ENCODE measurements around the gene BRPF1. TPM values are rescaled to one million over a fixed set of nuclear protein-coding genes. Genes with fewer than 3 reads are reported as not detected.

BRPF1 gene
- 13.8 and 18.4 TPM in 2 replicates for total RNA-seq (2014; rRNA removed; shearing (Covaris generic))

DNA sequence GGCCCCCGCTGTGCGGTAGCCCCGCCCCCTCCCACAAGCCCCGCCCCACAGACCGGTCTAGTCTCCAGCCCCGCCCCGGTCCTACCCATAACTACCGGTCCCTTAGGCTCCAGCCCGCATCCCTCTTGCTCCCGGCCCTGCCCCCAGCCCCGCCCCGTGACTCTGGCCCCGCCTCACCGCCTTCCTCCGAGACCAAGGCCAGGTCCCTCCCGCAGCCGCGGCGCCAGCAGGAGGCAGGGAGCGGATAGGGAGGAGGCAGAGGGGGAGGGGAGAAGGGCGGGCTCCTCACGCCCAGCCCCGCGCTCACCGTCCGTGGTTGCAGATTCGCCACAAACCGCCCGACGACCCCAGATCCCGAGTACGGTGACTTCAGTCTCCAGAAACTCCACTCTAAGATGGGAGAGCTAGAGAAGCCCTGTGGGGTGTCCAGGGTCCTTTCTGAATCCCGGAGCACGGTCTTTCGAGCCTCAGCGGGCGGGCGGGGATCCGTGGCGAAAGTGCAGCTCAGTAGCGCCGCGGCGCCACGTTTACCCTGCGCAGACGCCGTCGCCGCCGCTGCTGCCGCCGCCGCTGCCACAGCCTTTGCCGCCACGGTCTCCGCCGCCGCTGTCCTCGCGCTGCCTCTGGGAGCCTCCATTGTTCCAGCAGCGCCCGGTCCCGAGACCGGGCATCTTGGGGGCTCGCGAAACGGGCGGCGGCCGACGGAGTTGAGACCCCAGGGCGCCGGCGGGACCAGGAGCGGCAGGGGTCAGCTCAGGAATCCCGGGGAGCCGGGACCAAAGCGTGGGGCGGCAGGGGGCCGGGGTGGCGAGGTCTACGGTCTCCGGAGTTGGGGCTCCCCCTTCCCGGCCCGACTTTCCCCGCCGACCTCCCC, at the start of gene BRPF1:
TSS of gene BRPF1 (plus strand) at position 530 of the 874 bp plus-strand sequence. CDS start 2,406 bp downstream, outside the sequence.
- peak; percentile 98 for DNase-seq (ENCODE audit: low spot score)

- no peak for DNase-seq (ENCODE audit: low spot score)
Observed at GRCh38 chr3:9682096-9682495, 49.4 kb upstream of the BRPF1 start.

DNA sequence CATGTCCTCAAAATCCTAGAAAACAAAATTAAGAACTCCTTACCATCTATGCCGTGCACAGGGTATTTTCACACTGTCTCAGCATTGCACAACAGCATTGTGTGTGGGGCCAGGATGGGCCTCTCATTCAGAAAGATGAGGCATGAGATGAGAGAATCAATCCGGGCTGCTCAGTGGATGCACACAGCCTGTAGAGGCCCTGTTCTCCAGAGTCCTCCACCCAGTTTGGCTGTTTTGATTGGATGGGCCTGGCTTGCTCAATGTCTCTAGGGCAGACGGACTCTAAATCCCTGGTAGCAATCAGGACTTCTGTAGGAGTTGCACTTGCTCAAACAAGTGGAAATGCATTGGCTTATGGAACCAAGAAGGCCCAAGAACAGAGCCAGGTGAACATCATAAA, 48.1 kb upstream of the BRPF1 start:
- DNase-seq (ENCODE audit: low spot score), result no peak

GRCh38 chr3:9685216-9686049, 46.1 kb upstream of the BRPF1 start:
- DNase-seq (ENCODE audit: low spot score), result no peak

DNA sequence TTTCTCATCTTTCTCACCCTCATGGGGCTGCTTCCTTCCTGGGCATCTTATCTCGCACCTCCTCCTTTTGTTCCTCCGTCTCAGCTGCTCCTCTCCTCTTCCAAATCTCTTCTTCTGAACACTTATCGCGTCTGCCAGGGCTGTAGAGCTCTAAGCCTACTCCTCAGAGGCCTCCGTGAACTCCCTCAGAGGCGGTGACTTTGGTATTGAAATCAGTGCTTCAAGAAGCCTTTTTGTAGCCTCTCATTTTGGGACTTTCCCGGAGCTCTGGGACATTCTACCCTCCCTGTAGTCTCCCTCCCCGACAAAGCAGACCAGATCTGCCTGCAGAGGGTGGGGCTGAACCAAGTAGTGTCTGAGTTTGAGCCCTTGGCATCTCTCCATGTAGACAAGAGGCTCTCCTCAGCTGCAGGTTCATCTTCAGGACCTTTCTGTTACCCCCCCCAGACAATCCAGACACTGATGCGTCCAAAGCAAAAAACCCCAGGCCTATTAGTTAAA, 45.4 kb upstream of the BRPF1 start:
- no peak for DNase-seq (ENCODE audit: low spot score)

DNA sequence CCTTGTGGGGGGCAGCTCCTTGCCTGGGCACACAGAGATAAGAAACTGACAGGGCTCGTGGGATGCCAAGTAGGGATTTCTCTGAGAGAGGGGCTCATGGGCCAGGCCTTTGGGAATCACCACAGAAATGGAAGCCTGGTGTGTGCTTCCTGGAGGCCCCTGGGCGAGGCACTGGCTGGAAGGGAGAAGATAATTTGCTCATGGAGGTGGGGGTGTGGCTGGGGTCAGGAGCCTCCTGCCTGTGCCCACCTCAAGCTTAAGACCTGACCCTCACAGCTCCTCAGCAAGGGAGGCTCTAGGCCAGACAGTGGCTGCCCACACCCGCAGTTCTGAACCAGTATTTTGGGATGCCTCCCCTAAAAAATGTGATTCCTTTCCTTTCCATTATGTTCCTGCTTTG, 44.8 kb upstream of the BRPF1 start:
- no peak for DNase-seq (ENCODE audit: low spot score)

DNA sequence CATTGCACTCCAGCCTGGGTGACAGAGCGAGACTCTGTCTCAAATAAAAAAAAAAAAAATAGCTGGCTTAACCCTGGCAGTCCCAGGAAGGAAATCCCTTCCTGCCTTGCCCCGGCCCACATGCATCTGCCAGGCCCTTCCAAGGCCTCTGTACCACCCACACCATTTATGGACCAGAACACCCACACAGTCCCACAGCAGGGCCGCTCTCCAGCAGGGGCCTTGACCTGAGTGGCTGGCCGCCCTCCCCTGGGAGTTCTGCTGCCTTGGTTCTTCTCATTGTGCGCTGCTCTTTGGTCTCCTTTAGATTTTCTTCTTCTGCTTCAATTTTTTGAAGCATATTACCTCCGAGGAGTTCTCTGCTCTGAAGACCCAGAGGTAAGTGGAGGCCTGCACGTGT, 44.0 kb upstream of the BRPF1 start:
- no peak for DNase-seq (ENCODE audit: low spot score)

GRCh38 chr3:9688961-9689360, 42.6 kb upstream of the BRPF1 start:
- DNase-seq (ENCODE audit: low spot score), result no peak

- DNase-seq (ENCODE audit: low spot score), result no peak
Observed at GRCh38 chr3:9689757-9690156, 41.8 kb upstream of the BRPF1 start.

- no peak for DNase-seq (ENCODE audit: low spot score)
Observed at GRCh38 chr3:9690451-9691450, 40.8 kb upstream of the BRPF1 start.

GRCh38 chr3:9691636-9692035, 39.9 kb upstream of the BRPF1 start:
- no peak for DNase-seq (ENCODE audit: low spot score)

GRCh38 chr3:9692416-9692815, 39.1 kb upstream of the BRPF1 start:
- no peak for DNase-seq (ENCODE audit: low spot score)

GRCh38 chr3:9695345-9695744, 36.2 kb upstream of the BRPF1 start:
- no peak for DNase-seq (ENCODE audit: low spot score)

DNA sequence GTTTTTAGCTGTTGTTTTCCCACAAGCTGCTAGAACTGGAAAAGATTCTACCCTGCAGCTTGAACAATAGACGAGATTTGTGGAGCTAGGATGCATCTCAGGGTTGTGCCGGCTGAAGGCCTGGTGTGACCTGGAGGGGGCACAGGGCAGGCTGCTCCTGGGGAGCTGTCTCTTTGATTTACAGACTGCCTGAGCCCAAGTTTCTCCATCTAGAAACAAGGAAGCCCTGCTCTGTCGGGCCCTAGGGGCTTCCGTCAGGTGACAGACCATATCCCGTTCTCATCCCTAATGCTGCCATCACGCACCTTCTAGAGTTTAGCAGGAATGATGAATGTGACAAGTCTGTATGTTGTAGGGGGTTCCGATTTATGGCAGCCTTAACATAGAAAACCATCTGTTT, 35.8 kb upstream of the BRPF1 start:
- no peak for DNase-seq (ENCODE audit: low spot score)

DNA sequence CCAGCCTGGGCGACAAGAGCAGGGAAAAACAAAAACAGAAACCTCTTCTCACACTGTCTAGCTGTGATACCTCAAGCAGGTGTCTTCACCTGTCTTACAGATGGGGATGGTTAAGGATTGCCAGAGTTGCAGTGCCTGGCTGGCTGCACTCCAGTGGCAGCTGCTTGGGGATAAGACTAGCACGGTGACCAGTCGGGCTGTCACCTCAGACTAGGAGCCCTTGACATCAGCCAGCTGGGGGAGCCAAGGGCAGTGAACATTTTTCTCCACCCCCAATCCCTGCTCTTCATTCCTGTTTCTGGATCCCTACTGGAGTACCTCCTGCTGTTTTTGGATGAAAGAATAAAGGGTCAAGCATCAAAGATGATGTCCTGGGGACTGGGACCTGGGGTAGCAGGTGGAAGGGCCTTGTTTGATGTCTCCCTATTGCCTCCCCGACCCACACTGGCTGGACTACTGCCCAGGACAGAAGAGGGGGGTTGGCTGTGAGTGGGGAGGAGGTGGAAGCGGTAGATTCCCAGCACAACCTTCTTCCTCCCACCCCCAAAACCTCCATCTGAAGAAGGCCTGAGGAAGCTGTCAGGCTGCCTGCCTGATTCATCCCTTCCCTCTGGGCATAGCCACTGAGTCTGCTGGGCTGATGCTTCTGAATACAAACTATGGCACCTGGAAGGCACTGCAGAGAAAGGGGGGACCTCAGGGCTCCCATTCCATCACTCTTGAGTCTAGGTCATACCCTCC, 34.9 kb upstream of the BRPF1 start:
- no peak for DNase-seq (ENCODE audit: low spot score)

DNA sequence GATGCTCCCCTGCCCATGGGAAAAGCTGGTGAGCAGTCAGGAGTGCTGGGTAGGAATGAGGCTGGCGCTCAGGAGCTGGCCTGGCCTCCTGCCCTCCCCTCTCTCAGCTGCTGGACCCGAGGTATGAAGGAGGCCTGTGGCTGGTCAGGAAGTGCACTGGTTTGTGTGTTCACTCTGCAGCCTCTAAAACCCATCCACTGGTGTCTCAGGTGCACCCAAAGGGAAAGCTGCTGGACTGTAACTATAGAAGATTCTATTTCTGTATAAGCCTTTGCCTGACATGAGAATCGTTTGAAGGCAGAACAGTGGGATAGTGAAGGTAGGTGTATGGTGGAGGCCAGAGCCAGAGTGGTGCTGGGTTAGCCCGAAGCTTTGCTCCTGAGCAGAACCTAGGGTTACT, 33.6 kb upstream of the BRPF1 start:
- DNase-seq (ENCODE audit: low spot score), result no peak

DNA sequence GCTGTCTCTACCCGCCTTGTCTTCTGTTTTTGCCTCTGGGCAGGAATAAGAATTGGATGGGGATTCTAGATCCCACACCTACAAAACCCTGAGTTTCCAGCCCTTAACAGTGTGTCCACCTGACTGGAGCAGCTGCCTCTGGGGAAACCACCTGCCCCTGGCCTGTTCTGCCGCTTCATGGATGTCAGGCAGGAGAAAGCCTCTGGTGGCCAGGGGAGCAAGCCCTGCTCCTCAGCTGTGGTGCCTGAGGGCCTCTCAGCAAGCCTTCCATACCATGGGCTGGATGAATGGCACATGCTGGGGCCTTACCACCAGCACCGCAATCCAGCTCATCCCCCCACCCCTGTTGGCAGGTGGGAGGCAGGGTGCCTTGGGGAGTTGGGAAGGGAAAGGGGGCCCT, 33.2 kb upstream of the BRPF1 start:
- DNase-seq (ENCODE audit: low spot score), result no peak

GRCh38 chr3:9700536-9700935, 31.0 kb upstream of the BRPF1 start:
- DNase-seq (ENCODE audit: low spot score), result no peak

DNA sequence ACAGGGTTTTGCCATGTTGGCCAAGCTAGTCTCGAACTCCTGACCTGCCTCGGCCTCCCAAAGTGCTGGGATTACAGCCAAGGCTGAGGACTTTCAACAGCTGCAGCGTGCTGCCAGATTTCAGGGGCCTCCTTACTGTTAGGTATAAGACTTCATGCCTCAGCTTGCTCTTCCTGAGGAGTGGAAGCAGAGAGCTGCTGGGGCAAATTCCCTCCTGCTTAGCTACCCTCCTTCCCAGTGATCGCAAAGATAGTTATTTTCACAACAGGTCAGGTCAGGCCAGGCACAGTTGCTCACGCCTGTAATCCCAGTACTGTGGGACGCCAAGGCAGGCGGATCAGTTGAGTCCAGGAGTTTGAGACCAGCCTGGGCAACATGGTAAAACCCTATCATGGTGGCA, 30.5 kb upstream of the BRPF1 start:
- no peak for DNase-seq (ENCODE audit: low spot score)

DNA sequence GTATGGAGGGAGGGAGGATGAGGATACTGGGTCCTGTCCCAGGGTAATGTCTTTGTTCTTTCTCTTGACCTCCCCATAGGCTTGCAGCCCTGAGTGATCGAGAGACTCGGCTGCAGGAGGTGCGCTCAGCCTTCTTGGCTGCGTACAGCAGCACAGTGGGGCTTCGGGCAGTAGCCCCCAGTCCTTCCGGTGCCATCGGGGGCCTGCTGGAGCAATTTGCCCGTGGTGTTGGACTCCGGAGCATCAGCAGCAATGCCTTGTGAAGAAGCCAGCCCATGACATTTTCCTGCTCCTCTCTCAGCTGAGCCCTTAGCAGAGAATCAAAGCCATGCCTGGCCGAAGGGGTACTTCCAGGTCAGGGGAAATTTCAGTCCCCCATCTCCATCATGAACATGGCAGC, 29.8 kb upstream of the BRPF1 start:
- no peak for DNase-seq (ENCODE audit: low spot score)

- no peak for DNase-seq (ENCODE audit: low spot score)
Observed at GRCh38 chr3:9703240-9703639, 28.3 kb upstream of the BRPF1 start.

Measured in A172 (cell line).